GM23248 (cell line): ENCODE data around the gene IQGAP3. TPM values are rescaled to one million over a fixed set of nuclear protein-coding genes. Genes with fewer than 3 reads are reported as not detected.

Experiments
- DNase-seq: peaks from one replicate; pipeline ENCODE4 v3.0.0-alpha.2; 2015
- H2AFZ ChIP-seq: fragments of 200-600 bp; sonication (generic); 2 replicates; pipeline ENCODE4 v1.6.1; 2016; ENCODE audit warnings: antibody characterized with exemption
- H3F3A ChIP-seq: fragments of 200-600 bp; sonication (generic); 2 replicates; pipeline ENCODE4 v1.6.1; 2016; ENCODE audit warnings: mild to moderate bottlenecking, antibody characterized with exemption, mixed run types; ENCODE audit not compliant: insufficient read depth
- H3K27ac ChIP-seq: fragments of 200-600 bp; sonication (generic); 2 replicates; pipeline ENCODE4 v1.5.1; 2016; ENCODE audit warnings: mild to moderate bottlenecking
- H3K27me3 ChIP-seq: fragments of 200-600 bp; sonication (generic); replicated peaks from 2 replicates; pipeline ENCODE4 v1.6.1; 2016; ENCODE audit warnings: mild to moderate bottlenecking; ENCODE audit not compliant: insufficient read depth
- H3K36me3 ChIP-seq: fragments of 200-600 bp; sonication (generic); 2 replicates; pipeline ENCODE4 v1.6.1; 2016; ENCODE audit warnings: low read depth, mild to moderate bottlenecking
- H3K4me1 ChIP-seq: fragments of 200-600 bp; sonication (generic); 2 replicates; pipeline ENCODE4 v1.6.1; 2016; ENCODE audit warnings: mild to moderate bottlenecking; ENCODE audit not compliant: insufficient read depth
- H3K4me2 ChIP-seq: fragments of 200-600 bp; sonication (generic); one replicate; pipeline ENCODE4 v1.6.1; 2016; ENCODE audit warnings: mild to moderate bottlenecking; ENCODE audit not compliant: unreplicated experiment
- H3K4me3 ChIP-seq: fragments of 200-600 bp; sonication (generic); 2 replicates; pipeline ENCODE4 v1.5.1; 2016; ENCODE audit warnings: mild to moderate bottlenecking
- H3K79me2 ChIP-seq: fragments of 200-600 bp; sonication (generic); 2 replicates; pipeline ENCODE4 v1.6.1; 2016; ENCODE audit warnings: mild to moderate bottlenecking; ENCODE audit not compliant: insufficient read depth
- H3K9ac ChIP-seq: fragments of 200-600 bp; sonication (generic); 2 replicates; pipeline ENCODE4 v1.6.1; 2016; ENCODE audit warnings: mild to moderate bottlenecking
- H3K9me2 ChIP-seq: fragments of 200-600 bp; sonication (generic); 2 replicates; pipeline ENCODE4 v1.6.1; 2016; ENCODE audit warnings: mixed run types, mild to moderate bottlenecking, moderate library complexity; ENCODE audit not compliant: insufficient read depth
- H3K9me3 ChIP-seq: fragments of 200-600 bp; sonication (generic); one replicate; pipeline ENCODE4 v1.6.1; 2017; ENCODE audit warnings: low read depth
- H4K20me1 ChIP-seq: fragments of 200-600 bp; sonication (generic); 2 replicates; pipeline ENCODE4 v1.6.0; 2016; ENCODE audit not compliant: insufficient read depth
- EZH2 ChIP-seq: fragments of 200-600 bp; sonication (generic); IDR thresholded peaks from 2 replicates; pipeline ENCODE4 v1.6.1; 2018; ENCODE audit warnings: antibody characterized with exemption, mild to moderate bottlenecking; ENCODE audit not compliant: insufficient read depth, poor library complexity, severe bottlenecking
- EZH2phosphoT487 ChIP-seq: fragments of 200-600 bp; sonication (generic); IDR thresholded peaks from 2 replicates; pipeline ENCODE4 v1.6.1; 2018; ENCODE audit warnings: antibody characterized with exemption, moderate library complexity, mild to moderate bottlenecking, low read depth; ENCODE audit not compliant: insufficient read depth
- WGBS, 2 experiments: methylation state at CpG; one replicate each; pipeline ENCODE4 v1.1.6; 2015 to 2017; ENCODE audit warnings: low lambda C conversion rate in 2 of 2, low coverage in 1 of 2; ENCODE audit errors: missing lambda C conversion rate in 2 of 2; 5-methylcytosine and 5-hydroxymethylcytosine counted together
- in situ Hi-C: fragments of 300-500 bp; cut with MboI; formaldehyde crosslinking; loops from 2 replicates; pipeline ENCODE4 v1.15.0; 2020
- polyA plus RNA-seq: library from polyadenylated mRNA; unstranded; fragments of >200 nt; fragmentation: Nextera tagmentation; extraction: Ambion mirVana; gene quantifications from 2 replicates; pipeline ENCODE4 v1.2.1, GENCODE V29; 2016
- total RNA-seq: library from RNA; depleted of rRNA; stranded (reverse); fragments of >200 nt; shearing (Covaris generic); gene quantifications from 2 replicates; pipeline ENCODE4 v1.2.3, GENCODE V29; 2014

The IQGAP3 gene
- total and polyA plus RNA-seq, 2 experiments from 2014 or later: 5.6 to 14.7 TPM

GRCh38 chr1:156533568-156534220, 38.7 kb downstream of the IQGAP3 start:
- Histone ChIP-seq H4K20me1 (no peaks in the 10 kb centered on the region), H3K27ac (no peak overlapping the region), H3K27me3 (no peaks in the 10 kb centered on the region), H3K9ac (no peak overlapping the region), H3K4me3 (no peak overlapping the region), H2AFZ (no peak overlapping the region), H3K4me1 (no peaks in the 10 kb centered on the region), H3K36me3 (no peaks in the 10 kb centered on the region), H3K9me3 (no peaks in the 10 kb centered on the region), H3F3A (no peaks in the 10 kb centered on the region), H3K79me2 (no peaks in the 10 kb centered on the region), H3K9me2 (no peaks in the 10 kb centered on the region), H3K4me2 (no peak overlapping the region)
- in situ Hi-C loops: no loop called here
- 97 to 98% methylated on average over 11 of the region's 11 CpGs for WGBS, 2 experiments
- DNase-seq: no peak
- TF ChIP-seq EZH2phosphoT487: no peak
- TF ChIP-seq EZH2: no peak

GRCh38 chr1:156532374-156532773, 40.0 kb downstream of the IQGAP3 start:
- Histone ChIP-seq H3K9me3 (no peaks in the 10 kb centered on the region), H4K20me1 (no peaks in the 10 kb centered on the region), H3K27me3 (no peaks in the 10 kb centered on the region), H3K4me1 (no peaks in the 10 kb centered on the region), H3K4me3 (no peak overlapping the region), H3K79me2 (no peaks in the 10 kb centered on the region), H2AFZ (no peak overlapping the region), H3K4me2 (no peak overlapping the region), H3K9ac (no peak overlapping the region), H3K9me2 (no peaks in the 10 kb centered on the region), H3K27ac (no peak overlapping the region), H3K36me3 (no peaks in the 10 kb centered on the region), H3F3A (no peaks in the 10 kb centered on the region)
- WGBS, 2 experiments: 84 to 88% methylated on average over 4 of the region's 4 CpGs
- no peak for DNase-seq
- in situ Hi-C loops: no loop called here
- no peak for TF ChIP-seq EZH2
- TF ChIP-seq EZH2phosphoT487: no peak

GRCh38 chr1:156530006-156530405, 42.4 kb downstream of the IQGAP3 start:
- no peaks in the 10 kb centered on the region for H3K36me3 ChIP-seq
- DNase-seq: no peak
- no peaks in the 10 kb centered on the region for H3K27me3 ChIP-seq
- no peaks in the 10 kb centered on the region for H3K9me2 ChIP-seq
- H3K4me3 ChIP-seq: no peak overlapping the region
- H3K9me3 ChIP-seq: no peaks in the 10 kb centered on the region
- no peak for TF ChIP-seq EZH2phosphoT487
- TF ChIP-seq EZH2: no peak
- H4K20me1 ChIP-seq: no peaks in the 10 kb centered on the region
- no peak overlapping the region for H3K9ac ChIP-seq
- no peaks in the 10 kb centered on the region for H3F3A ChIP-seq
- no peak overlapping the region for H3K4me2 ChIP-seq
- no peaks in the 10 kb centered on the region for H3K79me2 ChIP-seq
- no peak overlapping the region for H3K27ac ChIP-seq
- 97 to 98% methylated on average over 18 of the region's 18 CpGs for WGBS, 2 experiments
- no peaks in the 10 kb centered on the region for H3K4me1 ChIP-seq
- H2AFZ ChIP-seq: no peak overlapping the region
- in situ Hi-C loops: no loop called here

- Histone ChIP-seq H3K27ac (no peak overlapping the region), H3K4me1 (no peaks in the 10 kb centered on the region), H3F3A (no peaks in the 10 kb centered on the region), H3K9ac (no peak overlapping the region), H3K4me2 (no peak overlapping the region), H3K36me3 (no peaks in the 10 kb centered on the region), H3K27me3 (no peaks in the 10 kb centered on the region), H3K79me2 (no peaks in the 10 kb centered on the region), H2AFZ (no peak overlapping the region), H4K20me1 (no peaks in the 10 kb centered on the region), H3K9me3 (no peaks in the 10 kb centered on the region), H3K4me3 (no peak overlapping the region), H3K9me2 (no peaks in the 10 kb centered on the region)
- no peak for DNase-seq
- in situ Hi-C loops: no loop called here
- no peak for TF ChIP-seq EZH2
- no peak for TF ChIP-seq EZH2phosphoT487
- WGBS, 2 experiments: 92 to 93% methylated on average over 8 of the region's 8 CpGs
These were observed 43.4 kb downstream of the IQGAP3 start for GRCh38 chr1:156528875-156529425.
